Urothelium cell line (cell line): ENCODE results near the gene MTMR11.
"Not testable (repeated sequence)": the region's sequence is repeated elsewhere in the genome, so short reads cannot be mapped to it uniquely, and the experiment has no call there.

Experiments
- DNase-seq: peaks from one replicate; pipeline ENCODE4 v3.0.0; 2011; ENCODE audit warnings: low spot score, mixed read lengths
- FAIRE-seq: peaks from 2 replicates; lab custom pipeline; 2011; peaks lifted over from hg19 to GRCh38; lab: Jason Lieb, UNC

The MTMR11 gene

GRCh38 chr1:149903836-149904491 lies 32.7 kb downstream of the MTMR11 start:
- FAIRE-seq (no peak), DNase-seq (no peak)

- DNase-seq (peak; percentile 95), FAIRE-seq (peak; percentile 92)
Observed at GRCh38 chr1:149899460-149900284, 37.0 kb downstream of the MTMR11 start, which contains the start of gene BOLA1. TSS of gene BOLA1 (plus strand) at chr1:149899568. CDS start at chr1:149900060, 492 bp downstream.

- DNase-seq (no peak), FAIRE-seq (no peak)
Observed at GRCh38 chr1:149896575-149896974, 40.1 kb downstream of the MTMR11 start.

GRCh38 chr1:149888999-149889289 lies 47.7 kb downstream of the MTMR11 start:
- no peak for DNase-seq
- no peak for FAIRE-seq

GRCh38 chr1:149888247-149888998 lies 48.3 kb downstream of the MTMR11 start:
- FAIRE-seq (no peak), DNase-seq (peak; percentile 76)

GRCh38 chr1:149887456-149888246 lies 49.0 kb downstream of the MTMR11 start:
- FAIRE-seq: no peak
- peak; percentile 85 for DNase-seq

- DNase-seq, FAIRE-seq: not testable (repeated sequence)
Observed at GRCh38 chr1:149887196-149887455, 49.6 kb downstream of the MTMR11 start.

- DNase-seq (peak; percentile 92), FAIRE-seq (no peak)
Observed at GRCh38 chr1:149886396-149887195, 50.1 kb downstream of the MTMR11 start.

- FAIRE-seq, DNase-seq: not testable (repeated sequence)
Observed at GRCh38 chr1:149886121-149886395, 50.6 kb downstream of the MTMR11 start.

- FAIRE-seq: no peak
- DNase-seq: peak; percentile 55
Observed at GRCh38 chr1:149885339-149886120, 51.1 kb downstream of the MTMR11 start.

- peak; percentile 29 for DNase-seq
- no peak for FAIRE-seq
Observed at GRCh38 chr1:149884433-149885338, 52.0 kb downstream of the MTMR11 start.

- FAIRE-seq: no peak
- no peak for DNase-seq
Observed at GRCh38 chr1:149883598-149884247, 53.0 kb downstream of the MTMR11 start.

GRCh38 chr1:149881876-149882275 lies 54.8 kb downstream of the MTMR11 start:
- FAIRE-seq (no peak), DNase-seq (no peak)

- FAIRE-seq: no peak
- DNase-seq: no peak
Observed at GRCh38 chr1:149879556-149879955, 57.1 kb downstream of the MTMR11 start.
